ENCODE measurements around the gene SLC12A9.

The SLC12A9 gene

GRCh38 chr7:100830396-100830795 is 22.1 kb upstream of the SLC12A9 start:
- Histone ChIP-seq H3K4me3 (ENCODE audit: insufficient read depth, low read length, poor library complexity, severe bottlenecking) (no peak overlapping the region), H3K36me3 (ENCODE audit: low read length) (no peaks in the 10 kb centered on the region), H3K27ac (ENCODE audit: low read depth, low read length) (no peak overlapping the region), H2AFZ (ENCODE audit: low read depth, low read length, severe bottlenecking) (no peak overlapping the region), H3K79me2 (ENCODE audit: insufficient read depth, low read length) (no peaks in the 10 kb centered on the region), H3K4me2 (ENCODE audit: low read depth, low read length, poor library complexity, severe bottlenecking) (no peak overlapping the region), H3K27me3 (ENCODE audit: low read length) (no peaks in the 10 kb centered on the region), H4K20me1 (ENCODE audit: low read depth, low read length) (no peaks in the 10 kb centered on the region), H3K9me2 (replicated peaks; ENCODE audit: insufficient read depth, low read length) (no peaks in the 10 kb centered on the region), H3K9ac (ENCODE audit: low read length) (no peak overlapping the region), H3K9me3 (ENCODE audit: insufficient read depth, low read length) (no peaks in the 10 kb centered on the region), H3F3A (ENCODE audit: insufficient read depth) (no peaks in the 10 kb centered on the region)
- no peak for TF ChIP-seq EZH2phosphoT487 (conservative IDR thresholded peaks at IDR 0.05; ENCODE audit: low read length)
- TF ChIP-seq, protein P1, sequence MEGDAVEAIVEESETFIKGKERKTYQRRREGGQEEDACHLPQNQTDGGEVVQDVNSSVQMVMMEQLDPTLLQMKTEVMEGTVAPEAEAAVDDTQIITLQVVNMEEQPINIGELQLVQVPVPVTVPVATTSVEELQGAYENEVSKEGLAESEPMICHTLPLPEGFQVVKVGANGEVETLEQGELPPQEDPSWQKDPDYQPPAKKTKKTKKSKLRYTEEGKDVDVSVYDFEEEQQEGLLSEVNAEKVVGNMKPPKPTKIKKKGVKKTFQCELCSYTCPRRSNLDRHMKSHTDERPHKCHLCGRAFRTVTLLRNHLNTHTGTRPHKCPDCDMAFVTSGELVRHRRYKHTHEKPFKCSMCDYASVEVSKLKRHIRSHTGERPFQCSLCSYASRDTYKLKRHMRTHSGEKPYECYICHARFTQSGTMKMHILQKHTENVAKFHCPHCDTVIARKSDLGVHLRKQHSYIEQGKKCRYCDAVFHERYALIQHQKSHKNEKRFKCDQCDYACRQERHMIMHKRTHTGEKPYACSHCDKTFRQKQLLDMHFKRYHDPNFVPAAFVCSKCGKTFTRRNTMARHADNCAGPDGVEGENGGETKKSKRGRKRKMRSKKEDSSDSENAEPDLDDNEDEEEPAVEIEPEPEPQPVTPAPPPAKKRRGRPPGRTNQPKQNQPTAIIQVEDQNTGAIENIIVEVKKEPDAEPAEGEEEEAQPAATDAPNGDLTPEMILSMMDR (IDR thresholded peaks at IDR 0.05; ENCODE audit: insufficient read depth, low read length, poor library complexity, severe bottlenecking) = no peak

DNA sequence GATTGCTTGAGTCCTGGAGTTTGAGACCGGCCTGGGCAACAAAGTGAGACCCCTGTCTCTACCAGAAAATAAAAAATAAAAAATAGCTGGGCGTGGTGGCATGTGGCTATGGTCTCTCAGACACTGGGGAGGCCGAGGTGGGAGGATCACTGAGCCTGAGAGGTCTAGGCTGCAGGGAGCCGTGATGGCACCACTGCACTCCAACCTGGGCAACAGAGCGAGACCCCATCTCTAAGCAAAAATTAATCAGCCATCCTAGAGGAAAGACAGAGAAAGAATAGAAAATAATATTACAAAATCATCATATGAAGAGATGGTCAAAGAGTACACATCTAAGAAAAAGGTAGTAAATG is 20.3 kb upstream of the SLC12A9 start:
- no peak overlapping the region for H3K4me3 ChIP-seq (ENCODE audit: insufficient read depth, low read length, poor library complexity, severe bottlenecking)
- no peaks in the 10 kb centered on the region for H3K79me2 ChIP-seq (ENCODE audit: insufficient read depth, low read length)
- no peaks in the 10 kb centered on the region for H3K9me2 ChIP-seq (replicated peaks; ENCODE audit: insufficient read depth, low read length)
- H3K9ac ChIP-seq (ENCODE audit: low read length) = no peak overlapping the region
- H3K9me3 ChIP-seq (ENCODE audit: insufficient read depth, low read length) = no peaks in the 10 kb centered on the region
- TF ChIP-seq, protein P1 (IDR thresholded peaks at IDR 0.05; ENCODE audit: insufficient read depth, low read length, poor library complexity, severe bottlenecking) = no peak
- no peak for TF ChIP-seq EZH2phosphoT487 (conservative IDR thresholded peaks at IDR 0.05; ENCODE audit: low read length)
- no peaks in the 10 kb centered on the region for H4K20me1 ChIP-seq (ENCODE audit: low read depth, low read length)
- H3K27me3 ChIP-seq (ENCODE audit: low read length) = no peaks in the 10 kb centered on the region
- H3K4me2 ChIP-seq (ENCODE audit: low read depth, low read length, poor library complexity, severe bottlenecking) = no peak overlapping the region
- no peak overlapping the region for H2AFZ ChIP-seq (ENCODE audit: low read depth, low read length, severe bottlenecking)
- H3K36me3 ChIP-seq (ENCODE audit: low read length) = no peaks in the 10 kb centered on the region
- no peak overlapping the region for H3K27ac ChIP-seq (ENCODE audit: low read depth, low read length)
- H3F3A ChIP-seq (ENCODE audit: insufficient read depth) = no peaks in the 10 kb centered on the region

DNA sequence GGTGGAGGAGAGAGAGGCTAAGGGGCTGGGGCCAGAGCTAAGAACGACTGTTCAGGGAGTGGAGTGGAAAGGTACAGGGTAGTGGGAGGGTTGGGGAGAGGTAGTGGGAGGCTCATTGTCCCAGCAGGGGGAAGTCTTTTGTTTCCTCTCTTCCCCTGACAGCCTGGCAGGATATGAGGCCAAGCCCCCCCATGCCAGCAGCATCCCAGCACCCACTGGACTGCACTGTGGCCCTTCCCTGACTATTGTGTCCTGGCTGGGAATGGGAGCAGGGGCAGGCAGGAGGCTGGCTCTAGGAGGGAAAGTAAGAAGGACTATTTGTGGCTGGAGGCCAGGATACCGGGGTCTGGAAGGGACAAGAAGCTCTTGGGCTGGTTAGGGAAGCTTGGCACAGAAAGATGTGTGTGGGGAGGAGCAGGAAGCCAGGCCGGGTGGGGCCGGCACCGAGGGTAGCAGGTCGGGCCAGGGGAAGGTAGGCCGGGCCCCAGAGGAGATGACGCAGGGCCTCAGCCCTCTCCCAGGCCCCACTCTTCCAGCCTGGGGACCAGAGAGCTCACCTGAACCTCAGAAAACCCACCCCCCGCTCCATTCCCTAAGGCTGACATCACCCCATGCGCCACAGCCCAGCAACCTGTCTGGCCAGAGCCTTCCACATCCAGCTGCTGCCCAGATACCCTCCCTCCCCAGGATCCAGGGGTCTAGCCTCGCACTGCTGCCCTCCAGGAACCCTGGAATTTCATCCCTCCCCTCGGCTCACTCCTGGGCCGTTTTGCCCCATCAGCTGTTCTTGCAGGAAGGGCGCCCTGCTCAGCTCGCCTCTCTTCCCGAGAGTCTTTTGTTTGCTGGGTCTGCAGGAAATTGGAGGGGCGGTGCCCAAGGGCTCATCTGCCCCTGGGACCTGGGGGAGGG is 16.4 kb upstream of the SLC12A9 start:
- no peaks in the 10 kb centered on the region for H3K36me3 ChIP-seq (ENCODE audit: low read length)
- H3K9ac ChIP-seq (ENCODE audit: low read length) = no peak overlapping the region
- no peaks in the 10 kb centered on the region for H3K9me3 ChIP-seq (ENCODE audit: insufficient read depth, low read length)
- no peaks in the 10 kb centered on the region for H4K20me1 ChIP-seq (ENCODE audit: low read depth, low read length)
- TF ChIP-seq, protein P1 (IDR thresholded peaks at IDR 0.05; ENCODE audit: insufficient read depth, low read length, poor library complexity, severe bottlenecking) = no peak
- no peak for TF ChIP-seq EZH2phosphoT487 (conservative IDR thresholded peaks at IDR 0.05; ENCODE audit: low read length)
- no peak overlapping the region for H2AFZ ChIP-seq (ENCODE audit: low read depth, low read length, severe bottlenecking)
- H3K27ac ChIP-seq (ENCODE audit: low read depth, low read length) = no peak overlapping the region
- H3F3A ChIP-seq (ENCODE audit: insufficient read depth) = no peaks in the 10 kb centered on the region
- H3K4me2 ChIP-seq (ENCODE audit: low read depth, low read length, poor library complexity, severe bottlenecking) = no peak overlapping the region
- no peaks in the 10 kb centered on the region for H3K9me2 ChIP-seq (replicated peaks; ENCODE audit: insufficient read depth, low read length)
- no peaks in the 10 kb centered on the region for H3K79me2 ChIP-seq (ENCODE audit: insufficient read depth, low read length)
- H3K27me3 ChIP-seq (ENCODE audit: low read length) = no peaks in the 10 kb centered on the region
- H3K4me3 ChIP-seq (ENCODE audit: insufficient read depth, low read length, poor library complexity, severe bottlenecking) = no peak overlapping the region
